Neural cell (in vitro differentiated cells): Measurements from ENCODE around the gene SAMD4B.

Experiments
- CTCF ChIP-seq: fragments of 450-650 bp; IDR thresholded peaks from 2 replicates; pipeline ENCODE4 v1.5.1; 2014; ENCODE audit warnings: antibody characterized with exemption, mild to moderate bottlenecking, moderate library complexity; ENCODE audit not compliant: poor library complexity, severe bottlenecking
- EZH2 ChIP-seq: fragments of 200-600, 300-800 bp; shearing (Covaris generic), sonication (generic); IDR thresholded peaks from 2 replicates; pipeline ENCODE4 v1.6.1; 2014; ENCODE audit warnings: antibody characterized with exemption, low read length, borderline replicate concordance, mild to moderate bottlenecking; ENCODE audit not compliant: insufficient read depth, poor library complexity, severe bottlenecking
- RAD21 ChIP-seq: fragments of 450-650 bp; conservative IDR thresholded peaks from 2 replicates; pipeline ENCODE4 v1.6.1; 2014; ENCODE audit warnings: antibody characterized with exemption, mild to moderate bottlenecking, moderate library complexity
- SMC3 ChIP-seq: fragments of 450-650 bp; conservative IDR thresholded peaks from 2 replicates; pipeline ENCODE4 v1.6.1; 2014; ENCODE audit warnings: antibody characterized with exemption, mild to moderate bottlenecking, moderate library complexity; ENCODE audit not compliant: poor library complexity

GRCh38 chr19:39321832-39322176, 20.4 kb upstream of the SAMD4B start:
- TF ChIP-seq SMC3 (no peak), RAD21 (no peak), CTCF (no peak), EZH2 (no peak)
